Endothelial cell of umbilical vein (primary cell): ENCODE data around the gene ANKDD1B. TPM values are rescaled to one million over a fixed set of nuclear protein-coding genes. Genes with fewer than 3 reads are reported as not detected.

ENCODE experiments used
- BruUV-seq: library from RNA; stranded (reverse); fragments of 400-500 nt; replicated peaks from 2 replicates; lab custom pipeline; 2021; lab: Mats Ljungman, UMichigan
- CTCF ChIA-PET: fragments of 300-600, 350-600 bp; sonication (Branson Sonifier 250); formaldehyde crosslinking; loops from one replicate; lab custom pipeline; 2021; ENCODE audit warnings: antibody characterized with exemption, inconsistent platforms; lab: Charles Lee
- POLR2A ChIA-PET: fragments of 300-600, 350-600 bp; sonication (Branson Sonifier 250); formaldehyde crosslinking; loops from one replicate; lab custom pipeline; 2021; ENCODE audit warnings: antibody characterized with exemption, inconsistent platforms; lab: Charles Lee
- DNase-seq: peaks from one replicate; pipeline ENCODE4 v3.0.0-alpha.2; 2011; ENCODE audit warnings: low read depth, low spot score
- FAIRE-seq: peaks from 2 replicates; lab custom pipeline; 2011; peaks lifted over from hg19 to GRCh38; lab: Jason Lieb, UNC
- H2AFZ ChIP-seq: 2 replicates; pipeline ENCODE4 v1.6.0; 2012; ENCODE audit warnings: low read depth, low read length, control low read depth, inconsistent platforms
- H3K27ac ChIP-seq: 2 replicates; pipeline ENCODE4 v1.5.1; 2011; ENCODE audit warnings: low read depth, mild to moderate bottlenecking, control low read depth, low read length, moderate library complexity; ENCODE audit not compliant: insufficient read depth
- H3K27me3 ChIP-seq, 2 experiments: 2 replicates each; pipeline versions ENCODE4 v1.6.0 to v1.6.1; 2011; ENCODE audit warnings: low read length in 2 of 2, mixed read lengths in 1 of 2; ENCODE audit not compliant: control insufficient read depth in 2 of 2, insufficient read depth in 2 of 2
- H3K36me3 ChIP-seq, 2 experiments: 2 replicates in 1 of 2; 3 replicates in 1 of 2; pipeline ENCODE4 v1.5.1; 2011; ENCODE audit warnings: low read length in 2 of 2, mild to moderate bottlenecking in 1 of 2, moderate library complexity in 1 of 2; ENCODE audit not compliant: control insufficient read depth in 2 of 2, insufficient read depth in 2 of 2; ENCODE audit errors: extremely low read depth in 1 of 2
- H3K4me1 ChIP-seq: 3 replicates; pipeline ENCODE4 v1.5.1; 2011; ENCODE audit warnings: mild to moderate bottlenecking, low read length; ENCODE audit not compliant: control insufficient read depth, insufficient read depth; ENCODE audit errors: extremely low read depth
- H3K4me2 ChIP-seq: 2 replicates; pipeline ENCODE4 v1.6.1; 2011; ENCODE audit warnings: low read length, control low read depth, mixed read lengths; ENCODE audit not compliant: insufficient read depth
- H3K4me3 ChIP-seq, 3 experiments: fragments of 200-600 bp in 1 of 3; sonication (generic), shearing (Covaris generic) in 1 of 3; replicated peaks in 1 of 3; 2 replicates each; pipeline ENCODE4 v1.5.1; 2011 to 2016; ENCODE audit warnings: control low read depth in 3 of 3, low read length in 3 of 3, mild to moderate bottlenecking in 2 of 3, inconsistent platforms in 1 of 3, low read depth in 1 of 3, moderate library complexity in 1 of 3; ENCODE audit not compliant: insufficient read depth in 1 of 3
- H3K79me2 ChIP-seq: 2 replicates; pipeline ENCODE4 v1.6.0; 2012; ENCODE audit warnings: low read length, inconsistent platforms; ENCODE audit not compliant: control insufficient read depth, insufficient read depth
- H3K9ac ChIP-seq: replicated peaks from 2 replicates; pipeline ENCODE3; 2011; ENCODE audit warnings: low read length, control low read depth; ENCODE audit not compliant: insufficient read depth; ENCODE audit errors: extremely low read depth
- H3K9me1 ChIP-seq: replicated peaks from 3 replicates; pipeline ENCODE4 v1.6.0; 2011; ENCODE audit warnings: mild to moderate bottlenecking, low read length; ENCODE audit not compliant: control insufficient read depth, insufficient read depth; ENCODE audit errors: extremely low read depth
- H3K9me3 ChIP-seq: replicated peaks from 2 replicates; pipeline ENCODE4 v1.5.1; 2012; ENCODE audit warnings: low read length, inconsistent platforms; ENCODE audit not compliant: control insufficient read depth, insufficient read depth
- H4K20me1 ChIP-seq: replicated peaks from 2 replicates; pipeline ENCODE3; 2011; ENCODE audit warnings: mild to moderate bottlenecking, low read length; ENCODE audit not compliant: control insufficient read depth, insufficient read depth; ENCODE audit errors: extremely low read depth
- POLR2A ChIP-seq: IDR thresholded peaks from 2 replicates; pipeline ENCODE4 v1.6.1; 2012; ENCODE audit warnings: low read depth, mild to moderate bottlenecking, control low read depth, low read length
- dilution Hi-C: fragments of 300-500 bp; cut with MboI; formaldehyde crosslinking; loops from one replicate; pipeline ENCODE4 v1.15.0; 2019; ENCODE audit warnings: low sequenced_read_pairs; ENCODE audit not compliant: extremely low pct_ligation_motif_present
- intact Hi-C: fragments of 100-400 bp; cut with micrococcal nuclease; formaldehyde crosslinking; loops from one replicate; pipeline ENCODE4 v1.10.0; 2022
- polyA plus RNA-seq, 4 experiments: library from polyadenylated mRNA; depleted of rRNA in 3 of 4; stranded (reverse) in 3 of 4; unstranded in 1 of 4; fragments of >200 nt; gene quantifications; 2 replicates each; pipeline versions ENCODE4 v1.2.1 to v1.2.3, GENCODE V29; 2011 to 2012; ENCODE audit warnings: missing spikeins in 1 of 4
- small RNA-seq: library from RNA; depleted of rRNA; stranded (forward); fragments of <200 nt; gene quantifications from one replicate; pipeline ENCODE3, GENCODE V24; 2012; ENCODE audit warnings: low replicate concordance, low read depth; ENCODE audit not compliant: insufficient read depth, insufficient read length
- total RNA-seq: library from RNA; stranded (reverse); gene quantifications from 2 replicates; pipeline ENCODE4 v1.2.3, GENCODE V29; 2021

ANKDD1B gene
- total and polyA plus RNA-seq, 2 donors (not counting 3 experiments of a cell fraction or from before 2014, with no cell fraction given) = 0.15 to 0.71 TPM

DNA sequence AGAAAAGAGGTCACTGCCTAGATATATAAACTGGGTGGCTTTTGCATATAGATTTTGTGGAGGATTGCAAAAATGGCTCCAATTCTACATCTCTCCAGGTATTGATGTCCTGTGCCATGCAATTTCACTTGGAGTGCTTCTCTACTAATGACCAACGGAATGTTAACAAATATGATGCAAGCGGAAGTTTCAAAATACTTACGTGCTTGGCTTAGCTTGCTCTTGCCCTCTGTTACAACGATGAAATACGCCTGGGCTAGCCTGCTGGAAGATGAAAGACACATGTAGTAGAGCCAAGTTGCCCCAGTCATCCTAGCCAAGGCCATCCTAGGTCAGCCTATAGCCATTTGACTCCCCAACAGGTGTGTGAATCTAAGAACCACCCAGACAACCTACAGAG, 109.6 kb downstream of the ANKDD1B start:
- H3K79me2 ChIP-seq = peaks cover 2% of the 10 kb centered on the region
- dilution Hi-C loops = no loop called here
- H4K20me1 ChIP-seq = no peaks in the 10 kb centered on the region
- no peak overlapping the region for H3K4me3 ChIP-seq
- H3K27me3 ChIP-seq = peaks cover 13 to 24% of the 10 kb centered on the region in 2 experiments
- no peaks in the 10 kb centered on the region for H3K9me3 ChIP-seq
- TF ChIP-seq POLR2A = no peak
- no peak overlapping the region for H3K27ac ChIP-seq
- DNase-seq (no peak), FAIRE-seq (no peak)
- no TSS peak for BruUV-seq
- no peak overlapping the region for H2AFZ ChIP-seq
- H3K4me1 ChIP-seq = peaks cover 5% of the 10 kb centered on the region
- no peaks in the 10 kb centered on the region for H3K36me3 ChIP-seq
- ChIA-PET POLR2A (no interaction called here), CTCF (no interaction called here)
- intact Hi-C loops = no loop called here
- no peak overlapping the region for H3K4me2 ChIP-seq
- no peak overlapping the region for H3K9ac ChIP-seq
- no peaks in the 10 kb centered on the region for H3K9me1 ChIP-seq

Small RNA genes lying within 50 kb of the gene (small RNA-seq; reads per million reads assigned to genes)
- gene RNU6-680P = not detected

Other genes starting within 250 kb of the ANKDD1B start
- gene CERT1, start 99.8 kb upstream of the ANKDD1B start, total RNA-seq = 21.3 and 25.6 TPM in 2 replicates
- gene CERT1, start 99.8 kb upstream of the ANKDD1B start, polyA plus RNA-seq = 4.2 and 8.0 TPM in 2 replicates
- 22.1 and 27.3 TPM in 2 replicates for gene POLK, start 99.6 kb upstream of the ANKDD1B start, total RNA-seq
- gene POLK, start 99.6 kb upstream of the ANKDD1B start, polyA plus RNA-seq = 4.6 and 5.1 TPM in 2 replicates
- 7.8 and 8.3 TPM in 2 replicates for gene POC5, start 106.0 kb downstream of the ANKDD1B start, total RNA-seq
- 10.9 and 15.9 TPM in 2 replicates for gene POC5, start 106.0 kb downstream of the ANKDD1B start, polyA plus RNA-seq